ENCODE results near the gene GMPS. TPM values are rescaled to one million over a fixed set of nuclear protein-coding genes. Genes with fewer than 3 reads are reported as not detected.

GMPS gene
- total RNA-seq, 2 experiments from 2014 or later: 143 to 152 TPM

DNA sequence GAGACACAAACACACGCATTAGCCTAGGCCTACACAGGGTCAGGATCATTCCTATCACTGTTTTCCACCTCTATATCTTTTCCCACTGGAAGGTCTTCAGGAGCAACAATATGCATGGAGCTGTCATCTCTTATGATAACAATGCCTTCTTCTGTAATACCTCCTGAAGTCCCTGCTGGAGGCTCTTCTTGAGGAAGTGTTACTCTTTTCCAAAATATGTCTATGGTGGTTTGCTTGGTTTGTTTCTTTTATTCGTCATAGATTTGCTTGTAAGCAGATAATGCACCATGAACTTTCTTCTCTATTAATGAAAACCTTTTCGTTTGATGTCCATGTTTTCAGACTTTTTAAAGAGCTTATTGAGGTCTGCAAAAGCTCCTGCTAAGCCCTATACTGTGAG, 109.3 kb downstream of the GMPS start:
- ChIA-PET POLR2A (no interaction called here), CTCF (interaction anchor here (0.7 kb wide), 1 partner anchor 537 kb away, joined by 3 read pairs; no protein-coding TSS in a partner anchor)
- Mint-ChIP-seq H3K27me3 (peaks cover 5% of the 10 kb centered on the region), H3K36me3 (no peaks in the 10 kb centered on the region), H3K9me3 (no peaks in the 10 kb centered on the region), H3K4me1 (ENCODE audit: low read depth) (no peaks in the 10 kb centered on the region), H3K4me3 (no peak overlapping the region), H3K27ac (no peak overlapping the region)
- intact Hi-C loops (cut with micrococcal nuclease): no loop called here
- no peak for DNase-seq

DNA sequence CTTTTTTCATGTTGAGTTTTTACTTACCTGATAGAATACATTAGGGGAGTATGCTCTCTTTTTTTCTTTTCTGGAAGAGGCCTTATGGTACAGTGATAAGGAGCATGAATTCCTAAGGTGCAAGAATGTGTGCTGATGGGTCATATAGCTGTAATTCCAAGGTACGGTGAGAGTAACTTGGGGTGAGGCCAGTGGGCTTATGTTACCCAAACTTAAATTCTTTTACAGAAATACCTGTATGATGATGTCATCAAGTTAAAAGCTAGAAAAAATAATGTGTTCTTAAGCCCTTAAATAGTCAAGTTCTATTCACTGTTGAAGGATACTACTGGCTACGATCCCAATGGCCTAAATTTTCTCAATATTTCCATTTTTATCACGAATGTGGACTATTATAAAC, 111.2 kb downstream of the GMPS start:
- Mint-ChIP-seq H3K27ac (no peak overlapping the region), H3K4me3 (no peak overlapping the region), H3K9me3 (no peaks in the 10 kb centered on the region), H3K27me3 (peaks cover 5% of the 10 kb centered on the region), H3K36me3 (no peaks in the 10 kb centered on the region), H3K4me1 (ENCODE audit: low read depth) (no peaks in the 10 kb centered on the region)
- no peak for DNase-seq
- intact Hi-C loops (cut with micrococcal nuclease): no loop called here
- CTCF ChIA-PET: no interaction called here
- POLR2A ChIA-PET: no interaction called here

- CTCF ChIA-PET: no interaction called here
These were observed 113.5 kb downstream of the GMPS start for GRCh38 chr3:155983834-155984474.

GRCh38 chr3:155984791-155985417, 114.5 kb downstream of the GMPS start:
- H3K27me3 Mint-ChIP-seq: peaks cover 10% of the 10 kb centered on the region
- H3K9me3 Mint-ChIP-seq: no peaks in the 10 kb centered on the region
- no peak for DNase-seq
- intact Hi-C loops (cut with micrococcal nuclease): no loop called here
- CTCF ChIA-PET: interaction anchor here (0.7 kb wide), 1 partner anchor 59 kb away, joined by 4 read pairs; no protein-coding TSS in a partner anchor
- no peaks in the 10 kb centered on the region for H3K4me1 Mint-ChIP-seq (ENCODE audit: low read depth)
- POLR2A ChIA-PET: no interaction called here
- H3K4me3 Mint-ChIP-seq: no peak overlapping the region
- no peak overlapping the region for H3K27ac Mint-ChIP-seq
- H3K36me3 Mint-ChIP-seq: no peaks in the 10 kb centered on the region

More at GRCh38 chr3:155983834-155984474, 113.5 kb downstream of the GMPS start:
- H3K4me1 Mint-ChIP-seq (ENCODE audit: low read depth): no peaks in the 10 kb centered on the region
- no peak overlapping the region for H3K4me3 Mint-ChIP-seq
- DNase-seq: no peak
- no peak overlapping the region for H3K27ac Mint-ChIP-seq
- POLR2A ChIA-PET: no interaction called here
- intact Hi-C loops (cut with micrococcal nuclease): no loop called here
- peaks cover 10% of the 10 kb centered on the region for H3K27me3 Mint-ChIP-seq
- H3K9me3 Mint-ChIP-seq: no peaks in the 10 kb centered on the region
- H3K36me3 Mint-ChIP-seq: no peaks in the 10 kb centered on the region

DNA sequence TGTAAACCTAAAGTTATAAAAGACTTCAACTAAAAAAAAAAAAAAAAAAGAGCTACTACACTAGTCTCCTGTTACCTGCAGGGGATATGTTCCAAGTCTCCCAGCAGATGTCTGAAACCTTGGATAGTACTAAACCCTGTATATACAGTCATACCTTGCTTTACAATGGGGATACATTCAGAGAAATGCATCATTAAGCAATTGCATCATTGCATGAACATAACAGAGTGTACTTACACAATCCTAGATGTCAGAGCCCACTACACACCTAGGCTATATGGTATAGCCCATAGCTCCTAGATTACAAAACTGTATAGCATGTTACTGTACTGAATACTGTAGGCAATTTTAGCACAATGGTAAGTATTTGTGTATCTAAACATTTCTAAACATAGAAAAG, 119.1 kb downstream of the GMPS start:
- CTCF ChIA-PET: no interaction called here
- no peaks in the 10 kb centered on the region for H3K9me3 Mint-ChIP-seq

GRCh38 chr3:155991212-155991611, 120.8 kb downstream of the GMPS start:
- peaks cover 12% of the 10 kb centered on the region for H3K27me3 Mint-ChIP-seq
- intact Hi-C loops (cut with micrococcal nuclease): no loop called here
- no peaks in the 10 kb centered on the region for H3K4me1 Mint-ChIP-seq (ENCODE audit: low read depth)
- no peak for DNase-seq
- H3K4me3 Mint-ChIP-seq: no peak overlapping the region
- no peak overlapping the region for H3K27ac Mint-ChIP-seq
- no peaks in the 10 kb centered on the region for H3K36me3 Mint-ChIP-seq
- H3K9me3 Mint-ChIP-seq: no peaks in the 10 kb centered on the region
- POLR2A ChIA-PET: no interaction called here
- CTCF ChIA-PET: no interaction called here

More for the DNA sequence above, 119.1 kb downstream of the GMPS start:
- Mint-ChIP-seq H3K36me3 (no peaks in the 10 kb centered on the region), H3K4me1 (ENCODE audit: low read depth) (no peaks in the 10 kb centered on the region), H3K27ac (no peak overlapping the region), H3K4me3 (no peak overlapping the region), H3K27me3 (peaks cover 8% of the 10 kb centered on the region)
- DNase-seq: no peak
- intact Hi-C loops (cut with micrococcal nuclease): no loop called here
- POLR2A ChIA-PET: no interaction called here

GRCh38 chr3:155991847-155992246, 121.4 kb downstream of the GMPS start:
- Mint-ChIP-seq H3K27me3 (peaks cover 12% of the 10 kb centered on the region), H3K4me1 (ENCODE audit: low read depth) (no peaks in the 10 kb centered on the region), H3K4me3 (no peak overlapping the region), H3K36me3 (no peaks in the 10 kb centered on the region), H3K9me3 (no peaks in the 10 kb centered on the region), H3K27ac (no peak overlapping the region)
- POLR2A ChIA-PET: no interaction called here
- intact Hi-C loops (cut with micrococcal nuclease): no loop called here
- CTCF ChIA-PET: no interaction called here
- no peak for DNase-seq

Other genes starting within 250 kb of the GMPS start
- under 1 TPM; 0.10 to 0.12 TPM for gene PLCH1, start 125.6 kb upstream of the GMPS start, total RNA-seq
- gene C3orf33, start 64.4 kb upstream of the GMPS start, total RNA-seq: 1 to 10 TPM; 1.6 to 2.5 TPM
- gene SLC33A1, start 16.2 kb upstream of the GMPS start, total RNA-seq: 10 to 100 TPM; 20.5 to 23.6 TPM
- not detected for gene KCNAB1, start 249.9 kb downstream of the GMPS start, total RNA-seq

All from activated CD4-positive, alpha-beta memory T cell treated with anti-CD3 and anti-CD28 coated beads for 36 hours (primary cell).